Activated CD4-positive, alpha-beta T cell treated with anti-CD3 and anti-CD28 coated beads for 24 hours (primary cell): ENCODE results near the gene AVL9.
"Not testable (repeated sequence)": the region's sequence is repeated elsewhere in the genome, so short reads cannot be mapped to it uniquely, and the experiment has no call there.

Experiments
- DNase-seq, 2 donors: peaks; one replicate each; pipeline ENCODE4 v3.0.0-alpha.2; 2020; ENCODE audit warnings: low read depth in 2 of 2

The AVL9 gene

DNA sequence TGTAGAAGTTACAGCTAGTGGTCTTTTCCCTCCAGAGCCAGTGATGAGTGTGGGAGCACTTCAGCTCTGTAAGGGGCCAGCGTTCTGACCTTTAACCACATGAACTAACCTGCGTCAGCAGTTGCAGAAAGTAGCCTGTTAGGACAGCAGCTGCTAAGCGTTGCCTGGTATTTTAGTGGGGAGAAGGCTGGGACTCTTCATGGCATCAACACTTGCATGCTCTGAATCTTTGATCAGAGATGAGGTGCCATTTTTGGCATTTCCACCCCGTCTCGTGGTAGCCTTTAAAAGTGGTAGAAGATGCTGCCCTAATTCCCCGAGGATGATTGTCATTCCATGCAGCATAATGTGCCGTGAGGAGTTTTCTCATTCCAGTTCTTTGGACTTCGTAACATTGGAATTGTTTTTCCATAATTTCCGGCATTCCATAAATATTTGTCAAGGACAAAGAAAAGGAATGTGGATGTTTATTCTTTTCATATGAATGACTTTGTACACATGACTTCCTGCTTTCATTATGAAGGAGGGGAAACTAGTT lies 92.2 kb downstream of the AVL9 start:
- DNase-seq: no peak

DNA sequence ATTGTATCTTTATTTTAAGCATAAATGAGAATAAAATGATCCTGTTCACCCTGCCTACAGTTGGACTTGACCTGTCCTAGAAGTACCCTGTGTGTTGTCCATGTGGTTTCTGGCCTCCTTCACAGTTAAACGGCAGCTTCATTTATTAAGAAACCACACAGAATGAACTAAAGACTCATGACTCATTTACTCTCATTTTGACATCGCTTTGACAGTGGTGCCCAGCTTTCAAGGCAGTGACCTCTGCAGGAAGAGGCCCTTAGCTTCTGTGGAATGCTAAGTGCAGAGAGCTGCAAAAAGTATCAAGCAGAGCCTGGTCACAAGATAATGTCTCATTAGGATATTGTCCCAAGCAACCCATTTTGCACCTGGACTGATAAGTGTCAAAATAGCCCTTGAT lies 93.4 kb downstream of the AVL9 start:
- no peak for DNase-seq

DNA sequence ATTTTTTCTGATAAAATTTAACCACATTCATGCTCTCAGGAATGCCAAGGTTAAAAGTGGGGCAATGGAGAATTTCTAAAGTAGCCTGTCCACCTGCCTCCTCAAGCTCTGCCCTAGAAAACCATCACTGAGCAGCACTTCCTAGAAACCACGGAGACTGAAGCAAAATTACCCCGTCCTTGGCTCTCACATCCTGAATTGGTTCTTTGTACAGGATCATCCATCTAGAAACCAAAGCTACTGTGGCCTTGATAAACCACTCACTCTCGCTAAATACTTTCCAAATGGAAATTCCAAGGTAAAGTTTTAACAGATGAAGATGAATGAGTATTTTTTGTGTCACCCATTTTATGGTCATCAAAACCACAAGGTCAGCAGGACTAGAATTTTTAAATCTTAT lies 96.6 kb downstream of the AVL9 start:
- DNase-seq: no peak

DNA sequence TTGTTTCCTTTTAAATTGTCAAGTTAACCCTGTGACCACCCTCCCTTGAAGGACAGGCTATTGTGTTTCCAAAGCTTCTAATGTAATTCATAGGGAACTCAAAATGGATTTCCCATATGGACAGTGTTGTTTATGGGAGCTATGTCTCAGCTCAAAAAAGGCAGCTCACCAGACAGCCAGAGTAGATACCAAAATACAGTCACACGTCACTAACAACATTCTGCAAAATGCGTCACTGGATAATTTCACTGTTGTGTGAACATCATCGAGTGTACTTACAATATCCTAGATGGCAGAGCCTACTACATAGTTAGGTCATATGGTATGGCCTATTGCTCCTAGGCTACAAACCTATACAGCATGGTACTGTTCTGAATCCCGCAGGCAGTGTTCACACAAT lies 97.4 kb downstream of the AVL9 start:
- no peak for DNase-seq

DNA sequence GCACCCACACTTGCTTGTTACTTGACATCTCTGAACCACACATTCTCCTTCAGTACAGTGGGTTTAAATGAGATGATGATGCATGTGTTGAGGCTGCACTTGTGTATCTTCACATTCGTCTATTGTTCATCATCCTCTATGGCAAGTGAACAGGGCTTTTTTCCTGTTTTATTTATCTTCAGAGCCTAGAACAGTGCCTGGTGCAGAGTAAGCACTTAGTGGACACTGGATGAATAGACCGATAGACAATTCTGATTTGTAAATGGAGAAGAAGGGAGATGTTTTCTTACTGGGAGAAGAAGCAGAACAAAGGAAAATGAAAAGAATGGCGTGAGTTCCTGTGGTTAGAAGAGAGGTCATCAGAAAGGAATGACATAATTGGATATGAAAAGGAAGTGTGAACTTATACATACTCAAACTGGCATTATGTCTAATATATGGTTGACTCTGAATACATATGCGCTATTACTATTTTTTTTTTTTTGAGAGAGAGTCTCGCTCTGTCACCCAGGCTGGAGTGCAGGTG lies 99.7 kb downstream of the AVL9 start:
- DNase-seq: no peak

DNA sequence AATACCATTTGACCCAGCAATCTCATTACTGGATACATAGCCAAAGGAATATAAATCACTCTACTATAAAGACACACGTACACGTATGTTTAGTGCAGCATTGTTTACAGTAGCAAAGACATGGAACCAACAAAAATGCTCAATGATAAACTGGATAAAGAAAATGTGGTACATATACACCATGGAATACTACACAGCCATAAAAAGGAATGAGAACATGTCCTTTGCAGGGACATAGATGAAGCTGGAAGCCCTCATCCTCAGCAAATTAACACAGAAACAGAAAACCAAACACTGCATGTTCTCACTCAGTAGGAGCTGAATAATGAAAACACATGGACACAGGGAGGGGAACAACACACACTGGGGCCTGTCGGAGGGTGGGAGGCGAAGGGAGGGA lies 105.9 kb downstream of the AVL9 start:
- DNase-seq: not testable (repeated sequence)

DNA sequence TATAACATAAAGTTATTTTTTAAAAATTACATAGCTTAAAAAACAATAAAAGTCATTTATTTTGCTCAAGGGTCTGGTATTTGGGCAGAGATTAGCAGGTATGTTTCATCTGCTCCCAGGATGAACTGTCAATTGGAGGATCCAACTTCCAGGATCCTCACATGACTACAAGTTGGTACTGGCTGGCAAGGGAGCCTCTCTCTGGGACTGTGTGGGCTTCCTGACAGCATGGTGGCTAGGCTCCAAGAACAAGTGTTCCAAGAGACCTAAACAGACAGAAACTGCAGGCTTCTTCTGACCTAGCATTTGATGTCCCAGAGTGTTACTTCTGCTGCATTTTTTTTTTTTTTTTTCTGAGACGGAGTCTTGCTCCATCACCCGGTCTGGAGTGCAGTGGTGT lies 107.2 kb downstream of the AVL9 start:
- no peak for DNase-seq

DNA sequence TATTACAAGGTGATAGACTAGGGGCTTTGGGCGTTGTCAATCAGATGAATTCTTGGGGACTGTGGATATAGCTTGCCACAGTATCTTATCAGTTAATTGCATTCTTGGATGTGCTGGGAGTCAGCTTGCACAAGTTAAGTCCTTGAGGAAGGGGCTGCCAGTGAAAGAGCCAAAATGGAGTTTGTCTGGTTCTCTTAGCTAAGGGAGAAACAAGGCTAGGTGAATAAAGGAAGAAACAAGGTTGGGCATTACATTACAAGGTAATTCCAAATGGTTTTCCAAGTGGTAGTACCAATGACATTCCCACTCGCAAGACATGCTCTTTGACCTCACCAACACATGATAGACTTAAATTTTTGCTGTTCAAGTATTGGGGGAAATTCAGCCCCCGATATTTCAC lies 108.2 kb downstream of the AVL9 start:
- not testable (repeated sequence) for DNase-seq

DNA sequence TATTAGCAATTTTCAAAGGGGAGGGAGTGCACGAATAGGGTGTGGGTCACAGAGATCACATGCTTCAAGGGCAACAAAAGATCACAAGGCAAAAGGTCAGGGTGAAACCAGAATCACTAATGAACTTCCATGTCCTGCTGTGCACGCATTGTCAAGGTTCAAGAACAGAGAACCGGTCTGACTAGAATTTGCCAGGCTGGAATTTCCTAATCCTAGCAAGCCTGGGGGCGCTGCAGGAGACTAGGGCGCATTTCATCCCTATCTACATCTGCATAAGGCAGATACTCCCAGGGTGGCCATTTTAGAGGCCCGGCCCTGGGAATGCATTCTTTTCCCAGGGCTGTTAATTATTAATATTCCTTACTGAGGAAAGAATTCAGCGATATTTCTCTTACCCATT lies 108.8 kb downstream of the AVL9 start:
- not testable (repeated sequence) for DNase-seq

DNA sequence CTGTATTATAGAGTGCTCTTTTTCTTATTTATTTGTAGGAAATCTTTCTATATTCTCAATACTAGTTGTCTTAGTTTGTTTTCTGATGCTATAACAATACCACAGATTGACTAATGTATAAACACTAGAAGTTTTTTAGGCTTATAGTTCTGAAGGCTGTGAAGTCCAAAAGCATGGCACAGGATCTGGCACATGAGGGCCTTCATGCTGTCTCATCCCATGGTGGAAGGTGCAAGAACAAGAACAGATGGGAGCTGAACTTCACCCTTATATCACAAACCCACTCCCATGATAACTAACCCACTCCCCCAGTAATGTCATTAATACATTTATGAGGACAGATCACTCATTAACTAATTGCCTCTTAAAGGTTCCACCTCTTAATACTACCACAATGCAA lies 109.7 kb downstream of the AVL9 start:
- no peak for DNase-seq

DNA sequence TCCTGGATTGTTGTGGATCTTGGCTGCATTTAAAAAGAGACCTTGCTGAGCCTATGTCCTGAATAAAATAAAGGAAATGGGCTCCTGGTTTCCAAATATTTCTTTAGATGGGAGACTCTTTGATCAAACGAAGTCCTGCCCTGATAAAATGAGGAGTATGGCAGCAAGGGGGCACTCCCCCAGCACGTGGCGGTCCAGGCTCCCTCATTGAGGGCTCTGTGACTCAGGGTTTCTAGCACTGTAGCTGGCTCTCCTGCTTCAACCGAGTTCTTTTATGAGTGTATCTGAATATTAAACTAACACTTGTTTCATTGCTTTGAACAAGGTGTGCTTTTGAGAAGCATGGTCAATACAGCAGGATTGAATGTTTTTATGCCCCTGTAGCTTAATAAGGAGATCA lies 114.2 kb downstream of the AVL9 start:
- no peak for DNase-seq

DNA sequence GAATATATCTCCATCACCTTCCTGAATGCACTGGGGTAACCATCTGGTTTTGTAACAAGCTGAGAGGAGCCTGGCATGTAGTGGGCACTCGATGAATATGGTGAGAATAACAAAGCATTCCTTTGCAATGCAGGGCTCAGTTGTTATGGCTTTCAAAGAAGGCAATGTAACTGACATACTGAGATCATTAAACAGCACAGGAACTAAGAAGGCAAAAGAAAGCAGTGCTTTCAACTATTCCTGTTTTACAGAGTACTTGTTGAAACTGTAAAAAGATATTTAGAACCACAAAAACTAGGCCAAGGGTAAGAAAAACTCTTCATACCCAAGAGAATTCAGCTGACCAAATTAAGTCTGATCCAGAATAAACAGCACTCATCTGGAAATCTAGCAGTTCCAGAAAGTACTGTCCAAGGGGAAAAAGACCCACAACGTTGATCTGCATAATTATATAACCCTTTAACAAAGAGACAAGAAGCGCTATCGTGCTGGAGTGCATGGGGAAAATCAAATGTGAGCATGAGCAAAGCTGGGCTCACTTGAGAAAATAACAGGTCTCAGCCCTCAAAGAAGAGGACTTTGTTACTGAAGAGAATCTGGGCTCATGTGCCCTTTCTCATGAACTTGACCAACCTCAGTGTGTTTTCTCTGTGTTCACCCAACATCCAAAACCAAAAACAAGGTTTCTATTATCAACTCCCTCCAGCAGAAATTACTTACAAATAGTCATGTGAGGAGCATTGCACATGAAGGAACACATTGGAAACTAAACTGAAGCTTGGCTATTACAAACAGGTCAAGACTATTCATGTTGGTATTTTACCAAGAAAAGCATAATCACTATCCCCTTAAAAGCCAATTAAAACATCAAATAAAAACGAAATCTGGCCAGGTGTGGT lies 116.2 kb downstream of the AVL9 start:
- DNase-seq: no peak

DNA sequence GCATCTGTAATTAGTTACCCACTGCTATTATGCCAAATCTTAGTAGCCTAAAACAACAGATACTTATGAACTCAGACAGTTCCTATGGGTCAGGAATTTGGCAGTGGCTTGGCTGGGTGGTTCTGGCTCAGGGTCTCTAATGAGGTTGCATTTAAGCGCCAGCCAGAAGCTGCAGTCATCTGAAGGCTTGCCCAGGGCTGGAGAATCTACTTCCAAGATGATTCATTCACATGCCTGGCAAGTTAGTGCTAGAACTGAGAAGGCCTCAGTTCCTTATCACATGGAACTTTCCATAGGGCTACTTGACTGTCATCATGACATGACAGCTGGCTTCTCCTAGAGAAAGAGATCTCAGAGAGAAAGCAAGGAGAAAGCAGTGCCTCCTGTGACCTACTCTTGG lies 121.3 kb downstream of the AVL9 start:
- no peak for DNase-seq

DNA sequence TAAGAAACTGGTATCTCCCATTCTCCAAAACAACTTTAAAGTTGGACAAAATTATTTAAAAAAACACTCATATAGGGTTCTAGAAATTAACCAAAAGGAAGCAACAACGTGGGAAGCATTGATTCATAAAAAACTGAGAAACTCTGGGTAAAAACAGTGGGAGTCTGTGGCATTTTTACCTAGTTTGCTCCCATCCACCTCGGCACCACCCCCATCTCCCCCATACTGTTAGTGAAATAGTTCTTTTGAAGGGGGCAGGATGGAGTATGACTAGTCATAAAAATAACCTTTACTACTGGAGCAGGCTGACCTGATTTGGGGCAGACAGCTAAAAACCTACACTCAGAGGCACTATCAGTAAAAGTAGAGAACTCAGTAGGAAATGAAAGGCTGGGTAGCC lies 123.2 kb downstream of the AVL9 start:
- DNase-seq: no peak

DNA sequence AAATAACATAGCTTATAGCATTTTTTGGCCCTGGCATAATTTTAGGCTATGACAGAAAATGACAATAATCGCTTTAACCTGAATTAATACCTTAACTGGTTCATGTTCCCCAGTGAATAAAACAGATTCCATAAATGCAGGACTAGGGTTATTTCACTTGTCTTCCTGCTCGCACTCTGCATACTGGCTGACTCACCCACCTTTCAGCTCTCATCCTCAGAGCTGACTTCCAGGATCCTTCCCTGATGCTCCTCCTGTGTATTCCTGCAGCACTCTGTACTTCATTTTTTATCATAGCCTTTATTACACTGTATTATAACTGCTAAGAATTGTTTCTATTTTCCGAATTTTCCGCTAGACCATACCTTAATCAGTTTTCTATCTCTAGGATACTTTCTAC lies 123.7 kb downstream of the AVL9 start:
- no peak for DNase-seq

DNA sequence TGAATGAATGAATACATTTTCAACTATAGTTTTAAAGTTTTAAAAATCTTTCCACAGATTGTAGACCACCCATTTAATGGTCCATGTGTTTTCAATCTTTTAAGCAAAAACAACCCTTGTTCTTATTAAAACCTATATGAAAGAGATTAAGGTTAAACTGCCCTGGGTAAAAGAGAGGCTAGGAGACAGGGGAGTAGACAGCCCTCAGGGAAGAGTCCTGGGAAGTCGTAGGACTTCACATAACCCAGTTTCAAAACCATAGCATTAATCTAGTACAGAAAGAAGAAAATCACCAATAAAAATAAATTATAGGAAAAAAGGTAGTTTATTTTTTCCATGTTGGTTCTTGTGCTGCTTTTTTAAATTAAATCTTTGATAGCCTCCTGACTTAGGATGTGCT lies 124.1 kb downstream of the AVL9 start:
- not testable (repeated sequence) for DNase-seq

DNA sequence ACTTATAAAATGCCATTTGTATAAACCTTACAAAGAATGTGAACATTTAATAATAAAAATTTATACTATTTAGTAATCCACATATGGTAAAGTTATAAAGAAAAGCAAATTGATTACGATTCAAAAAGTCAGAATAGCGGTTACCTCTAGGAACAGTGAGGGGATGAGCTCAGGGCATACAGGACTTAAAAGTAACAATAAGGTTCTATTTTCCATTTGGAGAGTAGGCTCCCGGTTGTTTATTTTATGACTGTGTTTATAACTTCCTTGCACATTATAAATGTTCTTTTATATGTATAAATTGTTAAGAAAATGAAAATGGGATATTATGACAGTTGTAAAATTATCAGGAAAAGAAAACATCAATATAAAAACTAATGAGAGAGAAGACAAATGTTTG lies 135.7 kb downstream of the AVL9 start:
- no peak for DNase-seq

DNA sequence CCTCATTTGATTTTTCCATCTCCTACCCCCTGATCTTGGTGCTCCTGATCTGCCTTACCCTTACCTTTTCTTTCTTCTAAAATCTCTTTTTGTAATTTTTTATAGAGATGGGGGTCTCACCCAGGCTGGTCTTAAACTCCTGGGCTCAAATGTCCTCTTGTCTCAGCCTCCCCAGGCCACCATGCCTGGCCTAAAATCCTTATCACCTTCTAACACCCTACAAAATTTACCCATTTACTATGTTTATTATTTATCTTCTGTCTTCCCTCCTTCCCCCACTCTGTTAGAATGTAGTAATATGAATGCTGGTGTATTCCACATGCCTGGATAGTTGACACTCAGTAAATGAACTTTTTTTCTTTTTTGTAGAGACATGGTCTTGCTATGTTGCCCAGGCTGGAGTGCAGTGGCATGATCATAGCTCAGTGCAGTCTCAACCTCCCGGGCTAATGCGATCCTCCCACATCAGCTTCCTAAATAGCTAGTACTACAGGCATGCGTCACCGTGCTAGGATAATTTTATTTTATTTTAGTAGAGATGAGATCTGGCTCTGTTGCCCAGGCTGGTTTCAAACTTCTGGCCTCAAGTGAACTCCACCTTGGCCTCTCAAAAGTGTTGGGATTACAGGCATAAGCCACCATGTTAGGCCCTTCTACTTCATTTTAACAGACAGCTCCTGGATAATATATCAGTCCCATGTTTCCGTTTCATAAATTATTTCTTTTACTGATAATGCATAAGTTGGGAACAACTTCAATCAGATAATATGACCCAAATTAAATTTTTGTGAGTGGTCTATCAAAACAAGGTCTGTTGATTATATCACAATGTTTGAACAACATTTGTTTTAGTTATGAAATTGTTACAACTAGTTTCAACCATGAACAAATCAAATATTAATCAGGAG lies 136.6 kb downstream of the AVL9 start:
- not testable (repeated sequence) for DNase-seq

DNA sequence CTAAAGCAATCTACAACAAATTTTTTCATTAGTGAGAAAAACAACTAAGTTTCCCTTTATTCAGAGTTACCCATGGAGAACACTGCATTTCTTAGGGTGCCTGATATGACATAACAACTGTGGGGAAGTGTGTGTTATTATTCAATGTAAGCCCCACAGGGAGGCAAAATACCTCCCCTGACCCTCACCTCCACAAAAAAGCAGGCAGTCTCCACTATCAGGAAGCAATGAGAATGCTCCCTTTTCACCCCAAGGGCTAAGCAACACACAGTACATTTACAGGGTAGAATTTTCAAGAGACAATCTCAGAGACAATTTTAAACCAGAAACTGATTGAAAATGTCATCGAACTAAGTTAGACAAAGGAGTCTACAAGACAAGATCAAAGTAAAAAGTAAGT lies 138.2 kb downstream of the AVL9 start:
- DNase-seq: not testable (repeated sequence)

DNA sequence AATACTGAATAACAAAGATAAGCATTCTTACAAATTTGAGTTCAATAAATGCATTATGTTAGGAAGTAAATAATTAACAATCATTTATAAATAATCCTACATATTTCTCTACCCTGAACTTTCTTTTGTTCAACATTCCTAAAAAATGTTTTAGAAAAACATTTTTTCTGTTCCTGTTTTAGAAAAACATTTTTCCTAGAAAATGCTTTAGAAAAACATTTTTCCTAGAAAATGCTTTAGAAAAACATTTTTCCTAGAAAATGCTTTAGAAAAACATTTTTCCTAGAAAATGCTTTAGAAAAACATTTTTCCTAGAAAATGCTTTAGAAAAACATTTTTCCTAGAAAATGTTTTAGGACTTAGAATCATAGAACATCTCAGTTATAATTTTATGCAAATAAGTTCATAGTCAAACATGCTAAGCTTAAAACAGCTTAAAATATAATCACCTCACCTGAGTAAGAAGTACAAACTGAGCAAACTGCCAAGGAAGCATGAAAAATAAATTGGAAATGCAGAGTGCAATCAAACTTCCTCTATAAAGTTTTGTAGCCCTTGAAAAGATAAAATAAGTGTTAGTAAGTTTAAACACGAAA lies 139.6 kb downstream of the AVL9 start:
- not testable (repeated sequence) for DNase-seq

DNA sequence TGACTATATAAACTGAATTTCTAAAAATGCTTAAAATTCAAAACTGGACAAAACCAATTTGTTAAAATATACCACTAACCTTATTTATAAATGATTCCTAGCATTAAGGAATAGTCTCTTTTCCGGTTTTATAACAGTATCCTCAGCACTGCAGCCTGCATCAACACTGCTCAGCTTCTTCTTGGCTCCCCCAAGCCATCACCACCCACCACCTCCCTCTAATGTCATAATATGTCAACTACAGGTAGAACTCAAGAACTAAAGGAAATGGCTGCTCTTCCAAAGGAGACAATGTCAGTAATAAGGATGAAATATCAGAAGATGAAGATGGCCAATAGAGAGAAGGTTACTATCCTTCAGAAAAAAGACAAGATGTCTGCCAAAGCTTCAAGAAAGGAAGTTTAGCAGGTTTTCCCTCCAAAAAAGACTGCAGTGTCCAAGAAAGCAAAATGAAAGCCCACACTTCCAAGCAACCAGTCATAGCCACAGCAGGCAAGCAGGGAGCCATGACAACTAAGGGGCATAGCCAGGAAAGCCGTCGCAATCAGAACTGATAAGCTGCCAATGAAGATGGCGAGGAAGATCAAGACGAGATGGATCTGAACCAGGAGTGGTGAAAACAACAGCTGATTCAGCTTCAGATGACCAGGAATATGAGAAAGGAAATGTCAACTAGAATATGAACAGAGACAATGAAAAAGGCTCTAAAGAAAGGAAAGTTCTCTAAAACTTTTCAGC lies 141.6 kb downstream of the AVL9 start:
- DNase-seq: not testable (repeated sequence)
